Measurements from ENCODE around the gene GNA12.

DNA sequence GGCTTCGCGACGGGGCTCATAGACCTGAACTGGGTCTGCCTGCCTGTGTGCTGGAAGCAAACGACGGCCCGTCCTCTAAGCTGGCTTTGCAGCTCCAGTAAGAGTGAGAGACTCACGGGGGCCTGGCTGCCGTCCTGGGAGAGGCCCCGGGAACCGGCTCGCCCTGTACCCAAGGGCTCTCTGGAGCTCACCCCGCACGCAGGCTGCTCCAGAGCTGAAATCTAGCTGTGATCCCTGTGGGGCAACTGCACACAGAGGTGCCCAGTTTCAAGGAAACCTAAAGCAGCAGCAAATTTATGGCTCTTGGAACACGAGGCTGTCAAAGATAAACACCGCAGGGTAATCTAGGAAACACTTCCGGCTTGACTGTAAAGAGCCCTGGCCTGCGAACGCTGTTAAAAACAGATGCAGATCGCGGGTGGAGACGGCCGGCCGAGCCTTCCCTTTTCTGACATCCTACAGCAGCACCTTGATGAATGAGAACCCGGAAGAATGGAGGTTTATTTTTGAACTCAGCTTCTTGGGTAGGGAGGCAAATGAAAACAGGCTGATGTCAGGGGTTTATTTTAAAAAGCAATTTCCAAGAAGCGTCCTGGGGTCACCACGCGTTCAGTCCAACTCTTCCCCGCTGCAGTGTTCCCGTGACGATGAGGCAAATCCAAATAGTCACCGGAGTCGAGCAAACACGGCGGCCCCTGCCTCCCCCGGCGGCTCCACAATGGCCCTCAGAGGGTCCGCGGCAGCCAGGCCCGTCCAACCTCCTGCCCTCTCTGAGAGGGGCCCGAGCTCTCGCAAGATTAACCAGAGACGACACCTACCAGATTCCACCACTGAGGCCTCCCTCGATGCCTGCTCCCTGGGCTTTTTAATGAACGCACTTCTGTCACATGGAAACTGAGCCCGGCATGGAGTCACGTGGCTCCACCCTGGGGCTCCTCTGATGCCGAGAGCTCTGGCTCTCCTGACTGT, 126.5 kb downstream of the GNA12 start:
- TF ChIP-seq, protein P1, sequence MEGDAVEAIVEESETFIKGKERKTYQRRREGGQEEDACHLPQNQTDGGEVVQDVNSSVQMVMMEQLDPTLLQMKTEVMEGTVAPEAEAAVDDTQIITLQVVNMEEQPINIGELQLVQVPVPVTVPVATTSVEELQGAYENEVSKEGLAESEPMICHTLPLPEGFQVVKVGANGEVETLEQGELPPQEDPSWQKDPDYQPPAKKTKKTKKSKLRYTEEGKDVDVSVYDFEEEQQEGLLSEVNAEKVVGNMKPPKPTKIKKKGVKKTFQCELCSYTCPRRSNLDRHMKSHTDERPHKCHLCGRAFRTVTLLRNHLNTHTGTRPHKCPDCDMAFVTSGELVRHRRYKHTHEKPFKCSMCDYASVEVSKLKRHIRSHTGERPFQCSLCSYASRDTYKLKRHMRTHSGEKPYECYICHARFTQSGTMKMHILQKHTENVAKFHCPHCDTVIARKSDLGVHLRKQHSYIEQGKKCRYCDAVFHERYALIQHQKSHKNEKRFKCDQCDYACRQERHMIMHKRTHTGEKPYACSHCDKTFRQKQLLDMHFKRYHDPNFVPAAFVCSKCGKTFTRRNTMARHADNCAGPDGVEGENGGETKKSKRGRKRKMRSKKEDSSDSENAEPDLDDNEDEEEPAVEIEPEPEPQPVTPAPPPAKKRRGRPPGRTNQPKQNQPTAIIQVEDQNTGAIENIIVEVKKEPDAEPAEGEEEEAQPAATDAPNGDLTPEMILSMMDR (IDR thresholded peaks at IDR 0.05) = no peak
- TF ChIP-seq, protein P2, sequence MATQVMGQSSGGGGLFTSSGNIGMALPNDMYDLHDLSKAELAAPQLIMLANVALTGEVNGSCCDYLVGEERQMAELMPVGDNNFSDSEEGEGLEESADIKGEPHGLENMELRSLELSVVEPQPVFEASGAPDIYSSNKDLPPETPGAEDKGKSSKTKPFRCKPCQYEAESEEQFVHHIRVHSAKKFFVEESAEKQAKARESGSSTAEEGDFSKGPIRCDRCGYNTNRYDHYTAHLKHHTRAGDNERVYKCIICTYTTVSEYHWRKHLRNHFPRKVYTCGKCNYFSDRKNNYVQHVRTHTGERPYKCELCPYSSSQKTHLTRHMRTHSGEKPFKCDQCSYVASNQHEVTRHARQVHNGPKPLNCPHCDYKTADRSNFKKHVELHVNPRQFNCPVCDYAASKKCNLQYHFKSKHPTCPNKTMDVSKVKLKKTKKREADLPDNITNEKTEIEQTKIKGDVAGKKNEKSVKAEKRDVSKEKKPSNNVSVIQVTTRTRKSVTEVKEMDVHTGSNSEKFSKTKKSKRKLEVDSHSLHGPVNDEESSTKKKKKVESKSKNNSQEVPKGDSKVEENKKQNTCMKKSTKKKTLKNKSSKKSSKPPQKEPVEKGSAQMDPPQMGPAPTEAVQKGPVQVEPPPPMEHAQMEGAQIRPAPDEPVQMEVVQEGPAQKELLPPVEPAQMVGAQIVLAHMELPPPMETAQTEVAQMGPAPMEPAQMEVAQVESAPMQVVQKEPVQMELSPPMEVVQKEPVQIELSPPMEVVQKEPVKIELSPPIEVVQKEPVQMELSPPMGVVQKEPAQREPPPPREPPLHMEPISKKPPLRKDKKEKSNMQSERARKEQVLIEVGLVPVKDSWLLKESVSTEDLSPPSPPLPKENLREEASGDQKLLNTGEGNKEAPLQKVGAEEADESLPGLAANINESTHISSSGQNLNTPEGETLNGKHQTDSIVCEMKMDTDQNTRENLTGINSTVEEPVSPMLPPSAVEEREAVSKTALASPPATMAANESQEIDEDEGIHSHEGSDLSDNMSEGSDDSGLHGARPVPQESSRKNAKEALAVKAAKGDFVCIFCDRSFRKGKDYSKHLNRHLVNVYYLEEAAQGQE (IDR thresholded peaks at IDR 0.05; ENCODE audit: low read depth, low read length) = no peak
- no peak for TF ChIP-seq RXRA (IDR thresholded peaks at IDR 0.05; ENCODE audit: borderline replicate concordance, low read depth)
- TF ChIP-seq RAD21 (IDR thresholded peaks at IDR 0.05; ENCODE audit: low read length) = no peak
- TF ChIP-seq MEF2A (IDR thresholded peaks at IDR 0.05; ENCODE audit: borderline replicate concordance, low read depth) = no peak
- no peak for TF ChIP-seq POLR2AphosphoS5 (IDR thresholded peaks at IDR 0.05; ENCODE audit: low read depth, low read length)
